HepG2 (cell line): ENCODE data around the gene CNGA2. TPM values are rescaled to one million over a fixed set of nuclear protein-coding genes. Genes with fewer than 3 reads are reported as not detected.

ENCODE experiments used
- ATAC-seq: fragments of 200-7000 bp; cut with Tn5 transposase; 3 replicates; pipeline ENCODE4 v1.9.1; 2020; ENCODE audit warnings: mild to moderate bottlenecking, moderate library complexity
- BruUV-seq: library from RNA; stranded (reverse); fragments of 400-500 nt; replicated peaks from 2 replicates; lab custom pipeline; 2021; lab: Mats Ljungman, UMichigan
- CTCF ChIA-PET: fragments of 300-600 bp; formaldehyde crosslinking; extraction: SDS; loops from one replicate; lab custom pipeline; 2021; ENCODE audit warnings: low total read pairs, inconsistent platforms, low intra/inter-chr PET ratio; lab: Yijun Ruan, JAX
- POLR2A ChIA-PET: fragments of 350-600 bp; sonication (Branson Sonifier 250); formaldehyde crosslinking; loops from one replicate; lab custom pipeline; 2020; ENCODE audit warnings: antibody characterized with exemption, inconsistent platforms; lab: Yijun Ruan, JAX
- DNase-seq: peaks from one replicate; pipeline ENCODE4 v3.0.0-alpha.2; 2015; ENCODE audit warnings: low spot score
- FAIRE-seq: peaks from 3 replicates; lab custom pipeline; 2011; peaks lifted over from hg19 to GRCh38; lab: Jason Lieb, UNC
- H2AFZ ChIP-seq: one replicate; pipeline ENCODE4 v1.6.1; 2011; ENCODE audit warnings: low read length, inconsistent platforms
- H3K27ac ChIP-seq: fragments of 300-600 bp; 3 replicates; pipeline ENCODE4 v1.8.0; 2011; ENCODE audit warnings: mixed run types, mild to moderate bottlenecking, mixed read lengths, low read length, inconsistent platforms; ENCODE audit not compliant: insufficient read depth; ENCODE audit errors: extremely low read length
- H3K27me3 ChIP-seq, 2 experiments: fragments of 200-600 bp in 1 of 2; 2 replicates in 1 of 2; 3 replicates in 1 of 2; pipeline versions ENCODE4 v1.6.0 to v1.8.0; 2011; ENCODE audit warnings: low read length in 2 of 2, mild to moderate bottlenecking in 2 of 2, moderate library complexity in 2 of 2, inconsistent platforms in 1 of 2; ENCODE audit not compliant: insufficient read depth in 2 of 2, control insufficient read depth in 1 of 2
- H3K36me3 ChIP-seq, 2 experiments: fragments of 200-600 bp in 1 of 2; replicated peaks in 1 of 2; 2 replicates in 1 of 2; 3 replicates in 1 of 2; pipeline versions ENCODE4 v1.5.1 to v1.8.0; 2011; ENCODE audit warnings: low read length in 2 of 2, inconsistent platforms in 1 of 2; ENCODE audit not compliant: insufficient read depth in 2 of 2, control insufficient read depth in 1 of 2
- H3K4me1 ChIP-seq: 2 replicates; pipeline ENCODE4 v1.5.1; 2012; ENCODE audit warnings: low read length, inconsistent platforms; ENCODE audit not compliant: insufficient read depth
- H3K4me2 ChIP-seq: 2 replicates; pipeline ENCODE4 v1.6.0; 2011; ENCODE audit warnings: low read depth, low read length, inconsistent platforms
- H3K4me3 ChIP-seq, 3 experiments: fragments of 200-600 bp in 1 of 3; sonication (generic), shearing (Covaris generic) in 1 of 3; replicated peaks in 1 of 3; 2 replicates each; pipeline ENCODE4 v1.5.1; 2011 to 2016; ENCODE audit warnings: low read length in 3 of 3, inconsistent platforms in 2 of 3, low read depth in 2 of 3, mild to moderate bottlenecking in 2 of 3, control low read depth in 1 of 3, mixed read lengths in 1 of 3; ENCODE audit not compliant: insufficient read depth in 1 of 3
- H3K79me2 ChIP-seq: one replicate; pipeline ENCODE4 v1.6.1; 2011; ENCODE audit warnings: low read length, inconsistent platforms; ENCODE audit not compliant: insufficient read depth
- H3K9ac ChIP-seq: 2 replicates; pipeline ENCODE4 v1.6.0; 2011; ENCODE audit warnings: mild to moderate bottlenecking, low read depth, low read length, inconsistent platforms; ENCODE audit not compliant: insufficient read depth
- H3K9me3 ChIP-seq: 2 replicates; pipeline ENCODE4 v1.5.1; 2012; ENCODE audit warnings: mild to moderate bottlenecking, low read length
- H4K20me1 ChIP-seq: 2 replicates; pipeline ENCODE4 v1.6.0; 2011; ENCODE audit warnings: inconsistent platforms, mild to moderate bottlenecking, low read length, moderate library complexity; ENCODE audit not compliant: insufficient read depth
- CCDC6 ChIP-seq: sonication (generic); formaldehyde crosslinking; IDR thresholded peaks from 2 replicates; pipeline ENCODE4 v1.8.1; 2022; ENCODE audit warnings: mild to moderate bottlenecking, missing genetic modification reagents, moderate library complexity
- FOXK1 ChIP-seq: sonication (generic); formaldehyde crosslinking; IDR thresholded peaks from 2 replicates; pipeline ENCODE4 v1.4.0; 2020; ENCODE audit warnings: low read depth, missing genetic modification reagents, borderline replicate concordance
- IKZF4 ChIP-seq: sonication (generic); formaldehyde crosslinking; IDR thresholded peaks from 2 replicates; pipeline ENCODE4 v1.5.1; 2020; ENCODE audit warnings: borderline replicate concordance, mild to moderate bottlenecking, low read depth, missing genetic modification reagents; ENCODE audit errors: not compliant biosample characterization
- MAFK ChIP-seq, 2 experiments: IDR thresholded peaks in 1 of 2; conservative IDR thresholded peaks in 1 of 2; 2 replicates each; pipeline ENCODE4 v1.6.1; 2011; ENCODE audit warnings: improper control_type of control experiment in 2 of 2, low read length in 2 of 2
- NFE2L2 ChIP-seq: fragments of 150-350 bp; IDR thresholded peaks from 2 replicates; pipeline ENCODE4 v1.6.1; 2014; ENCODE audit warnings: low read length
- PHB2 ChIP-seq: fragments of 450-650 bp; IDR thresholded peaks from 2 replicates; pipeline ENCODE4 v1.6.1; 2018; ENCODE audit not compliant: partially characterized antibody
- POLR2AphosphoS5 ChIP-seq: IDR thresholded peaks from 2 replicates; pipeline ENCODE4 v1.6.1; 2012; ENCODE audit warnings: low read depth, low read length
- SMAD3 ChIP-seq: sonication (generic); formaldehyde crosslinking; IDR thresholded peaks from 2 replicates; pipeline ENCODE4 v1.4.0; 2020; ENCODE audit warnings: missing genetic modification reagents
- SP140L ChIP-seq: sonication (generic); formaldehyde crosslinking; IDR thresholded peaks from 2 replicates; pipeline ENCODE4 v1.4.0; 2020; ENCODE audit warnings: missing genetic modification reagents, borderline replicate concordance
- SRSF9 ChIP-seq: fragments of 200-400 bp; formaldehyde crosslinking; IDR thresholded peaks from 2 replicates; pipeline ENCODE4 v1.6.1; 2018; ENCODE audit warnings: borderline replicate concordance, mild to moderate bottlenecking, low read depth, low read length; ENCODE audit not compliant: insufficient read depth, poor library complexity, severe bottlenecking
- ZFP36L1 ChIP-seq: sonication (generic); formaldehyde crosslinking; IDR thresholded peaks from 2 replicates; pipeline ENCODE4 v1.8.0; 2022; ENCODE audit warnings: mild to moderate bottlenecking, missing genetic modification reagents, moderate library complexity
- ZNF180 ChIP-seq: sonication (generic); formaldehyde crosslinking; IDR thresholded peaks from 2 replicates; pipeline ENCODE4 v1.4.0; 2020; ENCODE audit warnings: low read depth, missing genetic modification reagents, borderline replicate concordance
- ZNF350 ChIP-seq: sonication (generic); formaldehyde crosslinking; IDR thresholded peaks from 2 replicates; pipeline ENCODE4 v1.4.0; 2020; ENCODE audit warnings: mild to moderate bottlenecking, low read depth, missing genetic modification reagents, borderline replicate concordance
- ZNF569 ChIP-seq: sonication (generic); formaldehyde crosslinking; IDR thresholded peaks from 2 replicates; pipeline ENCODE4 v1.5.0; 2020; ENCODE audit warnings: mild to moderate bottlenecking, missing genetic modification reagents, moderate library complexity, borderline replicate concordance
- ZNF652 ChIP-seq: IDR thresholded peaks from 2 replicates; pipeline ENCODE4 v1.6.1; 2016; ENCODE audit warnings: low read depth, borderline replicate concordance
- ZNF841 ChIP-seq: sonication (generic); formaldehyde crosslinking; IDR thresholded peaks from 2 replicates; pipeline ENCODE4 v1.8.1; 2023; ENCODE audit warnings: missing genetic modification reagents, borderline replicate concordance
- WGBS: methylation state at CpG from one replicate; pipeline ENCODE4 v1.1.6; 2017; ENCODE audit warnings: low lambda C conversion rate; 5-methylcytosine and 5-hydroxymethylcytosine counted together
- in situ Hi-C: cut with HindIII; loops from 2 replicates; pipeline ENCODE4 v1.10.0; 2017; ENCODE audit warnings: low pct_unique_long_range_greater_than_20kb; ENCODE audit not compliant: extremely low pct_ligation_motif_present
- intact Hi-C: fragments of 100-400 bp; cut with micrococcal nuclease; formaldehyde crosslinking; loops from one replicate; pipeline ENCODE4 v1.10.0; 2022; ENCODE audit not compliant: unreplicated experiment
- polyA plus RNA-seq, 8 experiments: library from polyadenylated mRNA; depleted of rRNA in 3 of 8; stranded (reverse) in 7 of 8; unstranded in 1 of 8; fragments of >200 nt; fragmentation: Illumina TruSeq in 4 of 8; extraction: Trizol in 4 of 8; gene quantifications; 2 replicates each; pipeline versions ENCODE4 v1.2.1 to v1.2.3, GENCODE V29; 2011 to 2016; ENCODE audit warnings: low read depth in 4 of 8, missing spikeins in 1 of 8, mixed read lengths in 1 of 8; ENCODE audit not compliant: insufficient read depth in 1 of 8
- total RNA-seq, 5 experiments: library from RNA; depleted of rRNA; stranded (reverse); fragments of >200 nt; fragmentation: Illumina TruSeq; extraction: Trizol; gene quantifications; 2 replicates each; pipeline ENCODE4 v1.2.3, GENCODE V29; 2016; ENCODE audit warnings: low read depth in 1 of 5
- TF ChIP-seq, protein P1 (sequence below): sonication (generic); IDR thresholded peaks from 2 replicates; pipeline ENCODE4 v1.6.1; 2016; ENCODE audit warnings: low read depth, borderline replicate concordance

Gene CNGA2
- total and polyA plus RNA-seq, 2 of the 13 experiments (the other 11 are each of a cell fraction or from before 2014, with no cell fraction given), result not detected

GRCh38 chrX:151714362-151714761 lies 20.2 kb upstream of the CNGA2 start:
- H3K79me2 ChIP-seq, result no peaks in the 10 kb centered on the region
- no peak overlapping the region for H3K4me3 ChIP-seq
- intact Hi-C loops (no loop called here), in situ Hi-C loops (no loop called here)
- H3K4me2 ChIP-seq, result no peak overlapping the region
- CTCF ChIA-PET, result interaction anchor here (1.5 kb wide), 1 partner anchor 922 kb away, joined by 4 read pairs; no protein-coding TSS in a partner anchor
- no peaks in the 10 kb centered on the region for H3K27me3 ChIP-seq
- H3K36me3 ChIP-seq, result no peaks in the 10 kb centered on the region
- no peak overlapping the region for H2AFZ ChIP-seq
- DNase-seq (no peak), ATAC-seq (no peak), FAIRE-seq (no peak)
- BruUV-seq, result no TSS peak
- 0% methylated on average over 2 of the region's 5 CpGs for WGBS
- no peaks in the 10 kb centered on the region for H3K9me3 ChIP-seq
- no peak overlapping the region for H3K9ac ChIP-seq
- no peak overlapping the region for H3K27ac ChIP-seq
- POLR2A ChIA-PET, result no interaction called here
- no peaks in the 10 kb centered on the region for H4K20me1 ChIP-seq
- no peaks in the 10 kb centered on the region for H3K4me1 ChIP-seq
- TF ChIP-seq MAFK (conservative IDR thresholded peaks at IDR 0.05 in 1 of 2, IDR thresholded peaks at IDR 0.05 in 1 of 2; ENCODE audit: low read length in 2 of 2) (no peak), IKZF4 (CRISPR knock-in tag) (no peak), SMAD3 (CRISPR knock-in tag) (no peak), SRSF9 (no peak), ZNF569 (no peak), POLR2AphosphoS5 (no peak), CCDC6 (no peak), SP140L (CRISPR knock-in tag) (no peak), FOXK1 (CRISPR knock-in tag) (no peak), ZNF180 (CRISPR knock-in tag) (no peak), NFE2L2 (no peak), PHB2 (no peak), ZNF652 (CRISPR knock-in tag) (no peak), ZFP36L1 (CRISPR knock-in tag) (no peak), ZNF841 (CRISPR knock-in tag) (no peak), ZNF350 (CRISPR knock-in tag) (no peak)
- TF ChIP-seq, protein P1, sequence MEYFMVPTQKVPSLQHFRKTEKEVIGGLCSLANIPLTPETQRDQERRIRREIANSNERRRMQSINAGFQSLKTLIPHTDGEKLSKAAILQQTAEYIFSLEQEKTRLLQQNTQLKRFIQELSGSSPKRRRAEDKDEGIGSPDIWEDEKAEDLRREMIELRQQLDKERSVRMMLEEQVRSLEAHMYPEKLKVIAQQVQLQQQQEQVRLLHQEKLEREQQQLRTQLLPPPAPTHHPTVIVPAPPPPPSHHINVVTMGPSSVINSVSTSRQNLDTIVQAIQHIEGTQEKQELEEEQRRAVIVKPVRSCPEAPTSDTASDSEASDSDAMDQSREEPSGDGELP, result no peak
